NCI-H2227 treated with DMSO at 0.1 percent for 48 hours (cell line): ENCODE results near the gene PSMC1.

Experiments used
- DNase-seq: peaks from one replicate; lab custom pipeline; 2025; lab: John Stamatoyannopoulos, UW

Gene PSMC1

DNA sequence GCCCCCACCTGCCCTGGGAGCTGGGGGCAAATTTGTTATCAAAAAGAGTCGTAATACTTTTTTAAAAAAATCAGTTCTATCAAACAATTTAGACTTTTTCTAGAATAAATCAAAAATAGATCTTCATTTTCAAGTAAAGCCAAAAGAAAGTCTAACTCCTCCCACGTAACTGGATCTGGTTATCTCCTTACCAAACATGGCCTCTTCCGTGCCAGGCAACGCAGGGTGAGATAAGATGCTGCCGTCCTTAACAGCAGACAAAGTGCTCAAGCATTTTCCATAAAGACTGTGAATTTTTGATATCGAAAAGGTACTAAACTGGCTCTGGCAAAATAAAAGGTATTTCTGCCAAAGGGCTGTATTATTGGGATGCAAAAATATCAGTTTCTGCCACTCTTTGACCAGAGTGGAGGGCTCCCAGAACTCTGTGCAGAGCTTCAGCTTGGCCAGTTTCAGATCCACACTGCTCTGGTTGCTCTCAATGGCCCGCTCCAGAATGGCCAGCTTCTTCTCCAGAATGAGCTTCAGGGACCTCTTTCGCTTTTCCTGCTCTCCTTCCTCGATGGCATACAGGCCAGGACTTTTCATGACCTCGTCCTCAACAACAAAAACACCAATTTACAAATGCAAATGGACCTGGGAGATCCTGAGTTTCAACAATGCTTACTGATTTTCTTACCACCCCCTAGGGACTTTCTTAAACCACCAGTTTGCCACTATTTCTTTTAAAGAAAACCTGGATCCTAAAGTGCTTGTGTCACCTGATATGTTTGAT, 46.4 kb downstream of the PSMC1 start:
- no peak for DNase-seq

- no peak for DNase-seq
Measured at GRCh38 chr14:90303473-90303872, 47.1 kb downstream of the PSMC1 start.

DNA sequence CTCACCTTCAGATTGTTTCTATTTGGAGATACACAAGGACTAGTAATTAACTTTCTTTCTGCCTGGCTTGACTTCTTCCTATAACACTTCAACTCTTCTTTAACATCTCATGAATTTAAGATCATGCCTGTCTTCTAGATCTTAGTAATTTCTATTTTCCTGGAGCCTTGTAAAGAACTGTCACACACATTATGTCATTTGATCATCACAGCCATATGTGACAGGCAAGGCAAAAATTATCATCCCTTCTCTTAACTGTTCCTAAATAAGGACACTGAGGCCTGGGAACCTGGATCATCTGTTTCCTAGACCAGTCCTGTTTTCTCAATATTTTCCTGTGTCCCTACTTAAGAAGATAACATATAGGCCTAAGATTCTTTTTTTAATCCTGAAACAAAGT, 48.1 kb downstream of the PSMC1 start:
- DNase-seq, result no peak

DNA sequence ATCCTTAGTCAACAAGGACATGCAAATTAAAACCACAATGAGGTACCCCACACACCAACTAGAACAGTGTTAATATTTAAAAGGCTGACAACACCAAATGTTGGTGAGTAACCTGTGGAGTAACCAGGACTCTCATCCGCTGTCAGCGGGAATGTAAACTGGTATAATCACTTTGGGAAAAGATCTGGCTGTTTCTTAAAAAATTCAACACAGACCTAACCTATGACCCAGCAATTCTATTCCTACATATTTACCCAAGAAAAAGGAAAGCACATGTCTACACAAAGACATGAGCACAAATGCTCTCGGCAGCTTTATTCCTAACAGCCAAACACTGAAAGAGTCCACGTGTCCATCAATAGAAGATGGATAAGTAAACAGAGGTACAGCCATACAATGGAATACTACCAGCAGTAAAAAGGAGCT, 48.8 kb downstream of the PSMC1 start:
- no peak for DNase-seq

GRCh38 chr14:90308561-90308960, 52.2 kb downstream of the PSMC1 start:
- DNase-seq, result no peak

DNA sequence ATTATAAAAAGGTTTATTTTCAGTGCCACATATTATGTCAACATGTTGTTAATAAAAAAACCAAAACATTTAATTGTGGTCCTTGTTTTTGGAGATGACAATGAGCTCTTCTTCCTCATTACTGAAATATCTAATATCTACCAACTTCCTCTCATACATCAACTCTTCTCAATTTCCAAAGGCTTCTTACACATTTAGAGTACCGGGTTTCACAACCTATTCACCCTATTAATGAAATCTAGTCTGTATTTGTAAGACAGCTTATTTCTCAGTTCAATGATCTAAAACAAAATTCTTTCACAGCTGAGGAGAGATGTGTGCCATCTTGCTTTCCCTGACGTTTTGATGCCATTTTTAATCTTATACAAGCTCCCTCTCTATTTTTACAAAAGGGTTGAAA, 60.9 kb downstream of the PSMC1 start:
- no peak for DNase-seq

- no peak for DNase-seq
Measured at GRCh38 chr14:90318016-90318415, 61.7 kb downstream of the PSMC1 start.

GRCh38 chr14:90319173-90319572, 62.8 kb downstream of the PSMC1 start:
- no peak for DNase-seq

DNA sequence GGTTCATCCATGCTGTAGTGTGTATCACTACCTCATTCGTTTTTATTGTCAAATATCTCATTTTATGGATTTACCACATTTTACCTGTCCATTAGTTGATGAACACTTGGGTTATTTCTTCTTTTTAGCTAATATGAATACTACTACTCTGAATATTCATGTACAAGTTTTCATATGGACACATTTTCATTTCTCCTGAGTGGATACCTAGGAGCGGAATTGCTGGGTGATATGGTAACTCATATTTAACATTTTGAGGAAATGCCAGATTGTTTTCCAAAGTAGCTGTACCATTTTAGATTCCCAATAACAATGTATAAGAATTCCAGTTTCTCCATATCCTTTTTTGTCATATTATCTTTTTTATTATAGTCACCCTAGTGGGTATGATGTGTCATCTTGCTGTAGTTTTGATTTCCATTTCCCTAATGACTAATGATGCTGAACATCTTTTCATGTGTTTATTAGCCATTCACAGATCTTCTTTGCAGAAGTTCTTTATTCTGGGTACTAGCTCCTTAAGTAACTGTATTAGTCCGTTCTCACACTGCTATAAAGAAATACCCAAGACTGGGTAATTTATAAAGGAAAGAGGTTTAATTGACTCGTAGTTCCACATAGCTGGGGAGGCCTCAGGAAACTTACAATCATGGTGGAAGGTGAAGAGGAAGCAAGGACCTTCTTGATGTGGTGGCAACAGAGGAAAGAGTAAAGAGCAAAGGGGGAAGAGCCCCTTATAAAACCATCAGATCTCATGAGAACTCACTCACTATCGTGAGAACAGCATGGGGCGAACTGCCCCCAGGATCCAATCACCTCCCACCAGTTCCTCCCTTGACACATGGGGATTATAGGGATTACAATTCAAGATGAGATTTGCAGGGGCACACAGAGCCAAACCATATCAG, 63.5 kb downstream of the PSMC1 start:
- DNase-seq, result no peak

DNA sequence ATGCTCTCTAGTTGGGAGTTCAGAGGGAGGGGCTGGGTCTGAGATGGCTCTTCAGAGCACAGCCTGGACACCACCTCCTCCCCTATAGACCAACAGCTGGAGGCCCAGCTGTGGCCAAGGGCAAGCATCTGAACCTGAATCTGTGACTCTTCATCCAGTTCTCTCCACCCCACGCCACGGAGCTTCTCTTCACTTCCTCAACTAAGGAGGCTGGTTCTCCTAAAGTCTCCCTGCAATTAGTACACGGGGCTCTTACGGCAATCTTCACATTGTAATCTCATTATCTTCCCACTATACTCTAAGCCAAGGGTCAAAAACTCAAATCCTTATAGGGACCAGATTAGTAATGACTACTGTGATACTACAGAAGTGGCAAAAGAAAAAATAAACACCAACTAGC, 65.5 kb downstream of the PSMC1 start:
- no peak for DNase-seq
